A549 (cell line): ENCODE results near the gene HEMGN.

Experiments used
- CEBPB ChIP-seq, 2 experiments: fragments of >200 bp in 1 of 2; sonication (Bioruptor Twin) in 1 of 2; formaldehyde crosslinking in 1 of 2; IDR thresholded peaks; 2 replicates each; pipeline ENCODE4 v1.6.1; 2012 to 2016
- MAZ ChIP-seq: fragments of 150-350 bp; IDR thresholded peaks from 2 replicates; pipeline ENCODE4 v1.6.1; 2014; ENCODE audit warnings: antibody characterized with exemption, low read depth, low read length, borderline replicate concordance

DNA sequence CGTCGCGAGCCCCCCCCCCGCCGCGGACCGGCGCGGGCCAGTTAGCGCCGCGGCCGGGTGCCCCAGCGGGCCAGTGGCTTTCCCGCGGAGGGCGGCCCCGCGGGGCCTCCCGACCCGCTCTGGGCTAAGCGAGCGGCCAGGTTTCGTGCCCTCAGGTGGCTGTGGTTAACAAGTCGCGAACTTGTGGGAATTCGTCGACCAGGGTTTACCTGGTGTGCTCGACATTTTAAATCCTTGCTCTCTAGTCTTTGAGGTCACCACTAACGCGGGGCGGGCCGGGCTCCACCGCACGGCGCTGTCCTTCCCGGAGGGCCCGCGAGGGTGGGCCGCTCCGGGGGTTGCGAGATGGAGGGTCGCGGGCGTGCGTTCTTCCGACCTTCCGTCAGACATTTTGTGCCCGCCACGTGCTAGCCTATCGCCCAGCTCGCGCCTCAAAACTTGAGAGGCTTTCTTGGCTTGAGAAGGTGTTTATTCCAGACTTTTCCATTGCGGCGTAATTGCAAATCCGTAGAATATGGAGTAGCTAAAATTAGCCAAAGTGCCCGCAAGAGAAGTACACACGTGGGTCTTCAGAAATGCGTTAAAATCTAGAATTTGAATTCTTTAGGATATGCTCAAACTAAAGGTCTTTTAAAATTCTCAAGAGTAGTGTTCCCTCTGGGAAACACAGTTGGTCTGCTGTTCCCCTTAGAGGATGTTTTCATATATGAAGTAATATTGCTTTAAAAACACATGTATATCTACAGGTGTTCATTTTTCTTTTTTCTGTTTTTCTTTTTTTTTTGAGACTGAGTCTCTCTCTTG is 47.3 kb upstream of the HEMGN start:
- TF ChIP-seq MAZ (no peak), CEBPB (IDR thresholded peaks at IDR 0.05) (no peak)
